ENCODE measurements around the gene PGC.

DNA sequence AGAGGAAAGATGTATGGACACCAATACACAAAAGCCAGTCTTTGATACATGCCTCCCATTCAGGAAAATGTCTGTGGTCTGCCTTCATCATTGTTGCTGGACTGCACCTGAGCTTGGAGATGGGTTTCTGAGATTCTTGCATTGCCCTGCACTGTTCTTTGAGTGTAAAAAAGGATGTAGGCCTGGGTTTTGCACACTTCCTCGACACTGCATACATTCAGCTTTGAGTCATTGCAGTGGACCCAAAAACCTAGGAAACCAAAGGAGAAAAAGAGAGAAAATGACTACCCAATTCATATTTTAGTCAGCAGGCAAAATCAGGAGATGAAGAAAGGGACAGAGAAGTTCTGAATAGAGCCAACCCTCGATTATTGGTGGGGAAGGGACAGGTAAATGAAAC is 49.3 kb upstream of the PGC start:
- no peak for TF ChIP-seq EZH2 (IDR thresholded peaks at IDR 0.05)
- no peak for TF ChIP-seq POLR2AphosphoS5 (IDR thresholded peaks at IDR 0.05; ENCODE audit: borderline replicate concordance, low read depth, low read length)
- no peak for TF ChIP-seq FOXP2 (optimal IDR thresholded peaks at IDR 0.05; ENCODE audit: control extremely low read depth, extremely low read length, insufficient read depth)
